Activated CD4-positive, alpha-beta T cell treated with anti-CD3 and anti-CD28 coated beads, Interleukin-2, amount 50 U/mL, for 24 hours (primary cell): ENCODE measurements around the gene RBM17.
"Not testable (repeated sequence)": the region's sequence is repeated elsewhere in the genome, so short reads cannot be mapped to it uniquely, and the experiment has no call there.

ENCODE experiments used
- DNase-seq, 2 donors: peaks; one replicate each; pipeline ENCODE4 v3.0.0-alpha.2; 2020; ENCODE audit warnings: low read depth in 1 of 2, low spot score in 1 of 2

Gene RBM17, protein sequence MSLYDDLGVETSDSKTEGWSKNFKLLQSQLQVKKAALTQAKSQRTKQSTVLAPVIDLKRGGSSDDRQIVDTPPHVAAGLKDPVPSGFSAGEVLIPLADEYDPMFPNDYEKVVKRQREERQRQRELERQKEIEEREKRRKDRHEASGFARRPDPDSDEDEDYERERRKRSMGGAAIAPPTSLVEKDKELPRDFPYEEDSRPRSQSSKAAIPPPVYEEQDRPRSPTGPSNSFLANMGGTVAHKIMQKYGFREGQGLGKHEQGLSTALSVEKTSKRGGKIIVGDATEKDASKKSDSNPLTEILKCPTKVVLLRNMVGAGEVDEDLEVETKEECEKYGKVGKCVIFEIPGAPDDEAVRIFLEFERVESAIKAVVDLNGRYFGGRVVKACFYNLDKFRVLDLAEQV

DNA sequence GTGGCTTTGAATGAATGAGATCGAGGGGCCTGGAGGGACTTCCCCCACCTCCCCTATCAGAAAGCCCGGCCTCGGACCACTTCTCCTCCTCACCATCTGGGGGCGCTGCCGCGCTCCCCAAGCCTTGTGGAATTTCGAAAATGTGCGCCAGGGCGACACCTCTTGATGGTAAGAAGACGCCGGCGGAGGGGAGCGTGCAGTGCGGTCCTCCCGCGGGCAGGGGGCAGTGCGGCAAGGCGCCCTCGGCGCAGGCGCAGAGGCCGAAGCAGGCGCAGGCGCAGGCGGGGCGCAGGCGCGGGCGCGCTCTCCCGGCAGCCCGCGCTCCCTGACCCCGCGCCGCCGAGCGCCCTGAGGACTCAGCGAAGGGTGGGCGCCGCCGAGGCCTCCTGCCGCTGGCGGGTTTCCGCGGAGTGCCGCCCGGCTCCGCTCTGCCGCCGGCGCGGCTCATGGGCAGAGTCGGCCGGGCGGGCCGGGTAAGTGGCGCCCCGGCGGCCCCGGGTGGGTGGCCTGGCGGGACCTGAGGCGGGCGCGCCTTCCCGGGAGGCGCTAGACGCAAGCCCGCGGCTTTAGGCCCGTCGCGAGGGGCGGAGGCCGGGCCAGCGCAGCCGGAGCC lies at the start of gene RBM17:
TSS of gene RBM17 (plus strand) at position 314 of the 613 bp plus-strand sequence. CDS start 8,032 bp downstream, outside the sequence.
- peak; percentile 97 to 99 for DNase-seq

DNA sequence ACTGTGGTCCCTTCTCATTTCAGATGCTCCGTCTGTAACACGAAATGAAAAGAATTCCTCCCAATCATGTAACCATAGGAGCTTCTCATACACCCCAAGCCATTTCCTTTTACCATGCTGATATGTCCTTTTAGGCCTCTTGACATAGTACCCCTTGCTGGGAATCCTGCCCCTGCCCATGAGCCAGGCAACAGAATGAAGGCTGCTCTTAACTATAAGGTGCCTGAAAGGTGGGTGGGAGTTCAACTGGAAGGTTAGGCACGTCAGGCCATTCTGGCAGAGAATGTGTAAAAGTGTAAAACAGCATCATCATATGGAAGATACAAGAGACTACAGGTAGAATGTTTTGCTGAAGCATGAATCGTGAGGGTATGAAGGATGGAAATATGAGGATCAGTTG lies 49.1 kb upstream of the RBM17 start:
- DNase-seq, result no peak

DNA sequence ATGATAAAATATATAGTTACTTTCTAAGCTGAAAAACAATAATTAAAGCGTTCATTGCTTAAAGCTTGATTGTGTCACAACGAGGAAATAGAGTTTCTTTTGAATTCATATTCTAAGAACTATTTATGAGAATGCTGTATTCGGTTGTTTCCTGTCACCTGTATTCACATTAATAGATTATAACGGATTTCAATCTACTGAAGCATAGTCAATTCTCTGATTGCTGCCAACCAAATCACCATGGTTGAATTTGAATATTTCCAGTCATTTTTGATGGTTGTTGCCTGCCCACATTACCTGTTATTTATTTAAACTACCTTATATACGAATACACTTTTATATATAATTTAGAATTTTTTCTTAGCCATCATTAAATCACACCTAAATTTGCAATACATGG lies 48.6 kb upstream of the RBM17 start:
- DNase-seq, result no peak

DNA sequence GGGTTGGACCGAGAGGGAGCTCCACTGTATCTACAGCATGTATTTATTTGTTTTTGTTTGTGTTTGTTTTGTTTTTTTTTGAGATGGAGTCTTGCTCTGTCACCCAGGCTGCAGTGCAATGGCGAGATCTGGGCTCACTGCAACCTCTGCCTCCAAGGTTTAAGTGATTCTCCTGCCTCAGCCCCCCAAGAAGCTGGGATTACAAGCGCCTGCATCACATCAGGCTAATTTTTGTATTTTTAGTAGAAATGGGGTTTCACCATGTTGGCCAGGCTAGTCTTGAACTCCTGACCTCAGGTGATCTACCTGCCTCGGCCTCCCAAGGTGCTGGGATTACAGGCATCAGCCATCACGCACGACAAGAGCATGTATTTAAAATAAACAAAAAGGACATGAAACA lies 45.5 kb upstream of the RBM17 start:
- DNase-seq, result not testable (repeated sequence)

DNA sequence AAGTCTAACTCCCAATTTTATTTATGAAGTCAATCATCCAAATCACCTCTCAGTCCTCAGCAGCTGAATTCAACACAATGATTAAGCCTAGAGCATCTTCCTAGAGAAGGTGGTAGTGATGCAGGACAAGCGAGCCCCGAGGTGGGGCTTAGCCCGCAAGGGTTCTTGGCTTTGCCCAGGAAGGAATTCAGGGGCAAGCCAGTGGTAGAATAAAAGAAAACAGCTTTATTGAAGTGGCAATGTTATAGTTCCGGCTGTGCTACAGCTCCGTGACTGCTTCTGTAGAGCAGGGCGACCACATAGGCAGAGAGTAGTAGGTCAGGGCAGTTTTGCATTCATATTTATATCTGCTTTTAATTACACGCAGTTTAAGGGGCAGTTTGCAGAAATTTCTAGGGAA lies 44.8 kb upstream of the RBM17 start:
- no peak for DNase-seq

DNA sequence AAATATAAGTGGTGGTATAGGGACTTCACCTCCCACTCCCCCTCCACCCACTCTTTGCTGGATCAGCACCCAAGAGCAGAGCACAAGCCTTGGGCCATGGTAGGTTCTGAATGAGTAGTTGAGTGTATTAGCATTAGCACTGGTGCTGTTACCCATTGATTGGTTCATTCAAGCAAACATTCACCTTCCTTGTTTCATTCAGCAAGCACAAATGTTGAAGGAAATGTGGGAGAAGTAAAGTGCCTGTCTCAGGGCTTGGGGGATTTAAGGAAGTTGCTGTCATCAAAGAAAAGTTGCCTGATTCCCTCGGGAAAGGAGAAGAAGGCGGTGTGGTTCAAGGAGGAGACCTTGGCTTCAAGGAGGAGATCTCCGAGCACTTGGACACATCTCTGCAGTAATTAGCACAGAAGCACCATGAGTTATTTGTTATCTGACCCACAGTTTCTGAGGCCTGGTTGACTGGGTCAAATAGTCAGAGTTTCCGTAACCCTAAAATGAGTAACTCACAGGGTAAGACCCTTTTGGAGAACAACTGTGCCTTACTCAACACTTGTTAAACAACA lies 44.0 kb upstream of the RBM17 start:
- no peak for DNase-seq

DNA sequence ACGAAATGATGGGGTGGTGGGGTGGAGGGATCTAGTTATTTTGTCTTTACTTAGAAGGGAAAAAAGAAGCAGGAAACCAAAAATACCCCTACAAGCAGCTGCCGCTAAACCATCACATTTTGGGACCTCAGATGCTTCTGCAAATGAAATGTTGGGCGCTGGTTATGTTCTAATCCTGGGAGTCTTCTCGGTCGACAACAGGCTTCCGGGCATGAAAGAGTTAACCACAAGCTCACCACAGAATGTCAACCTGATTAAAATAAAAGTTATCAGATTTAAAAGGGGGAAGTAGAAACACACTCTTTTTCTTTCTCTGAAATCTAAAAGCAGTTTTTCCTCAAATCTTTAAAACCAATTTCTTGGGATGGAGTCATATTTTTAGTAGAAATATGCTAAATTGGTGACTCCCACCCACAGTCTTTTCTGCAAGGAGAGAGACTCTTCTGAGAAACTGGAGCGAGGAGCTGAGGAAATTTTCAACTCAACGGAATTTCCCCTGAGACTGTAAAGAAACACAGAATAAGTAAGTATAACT lies 43.5 kb upstream of the RBM17 start:
- DNase-seq, result no peak

DNA sequence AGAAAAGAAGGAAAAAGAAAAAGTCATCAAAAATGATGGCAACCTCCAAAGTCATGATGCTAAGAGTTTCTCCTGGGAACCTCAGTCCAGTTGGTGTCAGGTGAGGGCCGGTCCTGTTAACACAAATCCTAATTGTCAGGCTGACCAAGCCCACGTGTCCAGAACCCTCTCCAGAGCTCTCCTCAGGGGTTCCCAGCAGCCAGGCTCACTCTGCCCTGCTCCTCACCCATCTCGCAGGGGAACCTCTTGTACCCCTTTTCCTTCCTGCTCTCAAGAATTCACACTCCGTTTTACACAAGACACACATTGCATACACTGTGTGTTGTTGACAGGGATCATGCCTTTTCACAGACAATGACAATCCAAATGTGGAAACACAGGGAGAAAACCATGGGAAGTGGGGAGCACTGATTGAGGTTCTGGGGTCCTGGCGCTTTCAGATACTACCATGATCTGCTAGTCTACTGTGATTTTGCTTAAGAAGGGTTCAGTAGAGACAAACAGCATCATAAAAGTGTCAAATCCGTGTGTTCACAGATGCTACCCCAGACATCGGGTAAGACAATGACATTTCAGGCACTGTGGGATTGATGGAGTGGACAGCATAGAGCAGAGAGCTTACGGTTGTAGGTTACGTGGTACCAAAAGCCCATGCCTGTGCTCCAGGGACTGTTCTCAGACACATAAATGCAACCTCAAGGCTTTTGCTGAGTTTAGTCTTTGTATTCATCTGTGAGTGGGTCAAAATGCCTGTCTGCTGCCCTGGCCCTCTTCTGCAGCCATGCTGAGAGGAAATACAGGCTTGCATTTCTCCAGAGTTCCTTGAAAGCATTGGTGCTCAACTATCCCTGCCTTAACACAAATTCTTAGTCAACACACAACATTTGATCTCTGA lies 42.7 kb upstream of the RBM17 start:
- no peak for DNase-seq

DNA sequence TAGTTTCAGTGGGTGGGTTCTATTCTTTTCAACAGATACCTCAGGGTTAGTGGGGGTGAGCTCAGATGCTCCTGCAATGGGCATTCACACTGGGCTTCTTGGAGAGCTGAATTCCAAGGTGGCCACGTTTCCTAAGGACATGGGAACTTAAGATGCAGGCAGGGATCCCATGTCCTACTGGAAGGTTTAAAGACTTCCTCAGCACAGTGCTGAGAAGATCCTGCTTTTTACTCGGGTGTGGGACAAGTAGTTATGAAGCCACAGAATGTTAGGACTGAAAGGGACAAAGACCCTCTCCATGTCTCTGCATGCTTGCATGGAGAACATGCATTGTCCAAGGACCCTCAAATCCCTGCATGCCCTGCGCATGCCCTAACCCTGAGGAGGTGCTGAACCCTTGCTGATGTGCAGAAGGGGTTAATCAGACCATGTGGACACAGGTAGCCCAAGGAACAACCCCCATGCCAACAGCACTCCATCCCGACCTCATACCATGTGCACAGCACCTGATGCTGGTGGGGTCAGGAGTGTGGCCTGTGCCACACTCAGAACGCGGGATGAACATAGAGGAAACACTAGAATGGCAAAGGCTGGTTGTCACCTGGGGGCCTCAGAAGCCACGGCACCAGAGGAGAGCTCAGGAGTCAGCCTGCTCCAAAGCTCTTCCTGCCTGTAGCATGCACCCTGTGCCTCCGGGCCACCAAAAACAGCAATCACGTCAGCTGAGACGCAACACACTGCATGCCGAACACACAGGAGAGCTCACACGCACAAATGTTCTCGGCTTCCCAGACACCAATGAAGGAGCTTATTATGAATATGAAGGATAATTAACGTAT lies 41.8 kb upstream of the RBM17 start:
- DNase-seq, result no peak

DNA sequence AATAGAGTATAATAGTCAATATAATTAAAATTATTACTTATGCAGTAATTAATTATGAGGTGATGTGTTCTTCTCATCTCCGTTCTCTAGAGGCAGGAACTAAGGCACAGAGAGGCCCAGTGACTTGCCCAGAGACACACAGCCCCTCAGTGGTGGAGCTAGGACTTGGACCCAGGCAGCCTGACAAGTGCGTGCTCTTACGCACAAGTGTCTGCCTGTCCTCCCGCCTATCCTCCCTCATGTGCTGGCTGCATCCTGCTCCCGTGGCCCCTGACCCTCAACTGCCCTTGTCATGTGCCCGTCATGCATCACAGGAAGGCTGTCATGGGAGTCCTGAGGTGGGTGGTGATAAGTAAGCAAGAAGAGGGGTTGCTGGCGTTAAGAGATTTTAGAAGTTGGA lies 41.0 kb upstream of the RBM17 start:
- no peak for DNase-seq

DNA sequence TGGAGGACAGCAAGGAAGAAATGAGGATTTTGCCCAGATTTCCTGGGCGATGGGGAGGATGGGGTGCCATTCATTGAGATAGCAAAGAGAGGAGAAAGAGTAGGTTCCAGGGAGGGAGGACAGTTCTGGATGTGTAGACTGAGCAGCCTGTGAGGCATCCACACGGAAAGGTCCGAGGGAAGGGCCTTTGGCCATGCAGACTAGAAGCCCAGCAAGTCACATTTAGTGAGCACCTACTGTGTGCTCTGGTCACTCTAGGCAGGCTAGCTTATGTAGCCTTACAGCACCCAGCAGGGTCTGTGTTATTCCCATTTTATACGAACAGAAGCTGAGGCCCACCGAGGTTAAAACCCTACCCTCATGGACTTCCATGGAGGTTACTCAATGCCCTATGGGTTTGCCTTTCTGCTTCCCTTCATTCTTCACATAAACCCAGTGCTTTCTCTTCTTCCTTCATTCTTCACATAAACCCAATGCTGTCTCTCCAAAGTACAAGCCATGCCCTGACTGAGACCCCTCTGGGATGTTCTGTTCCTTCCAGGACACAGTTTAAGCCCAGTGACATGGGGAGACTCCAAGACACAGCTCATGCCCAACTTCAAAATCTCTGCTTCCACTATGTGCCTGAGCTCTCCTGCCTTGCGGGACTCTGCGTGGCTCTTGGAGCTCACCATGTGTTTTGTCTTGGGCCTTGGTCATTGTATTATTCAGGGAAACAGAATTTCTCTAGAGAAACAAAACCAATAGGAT lies 40.4 kb upstream of the RBM17 start:
- no peak for DNase-seq

DNA sequence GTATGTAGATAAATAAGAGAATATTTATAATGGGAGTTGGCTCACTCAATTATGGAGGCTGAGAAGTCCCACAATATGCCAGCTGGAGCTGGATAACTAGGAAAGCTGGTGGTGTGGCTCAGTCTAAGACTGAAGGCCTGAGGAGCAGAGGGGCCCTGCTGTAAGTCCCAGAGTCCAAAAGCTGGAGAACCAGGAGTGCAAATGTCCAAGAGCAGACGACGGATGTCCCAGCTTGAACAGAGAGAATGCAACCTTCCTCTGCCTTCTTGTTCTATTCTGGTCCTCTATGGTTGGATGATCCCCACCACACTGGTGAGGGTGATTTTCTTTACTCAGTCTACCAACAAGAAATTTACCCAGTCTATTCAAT lies 39.8 kb upstream of the RBM17 start:
- no peak for DNase-seq

DNA sequence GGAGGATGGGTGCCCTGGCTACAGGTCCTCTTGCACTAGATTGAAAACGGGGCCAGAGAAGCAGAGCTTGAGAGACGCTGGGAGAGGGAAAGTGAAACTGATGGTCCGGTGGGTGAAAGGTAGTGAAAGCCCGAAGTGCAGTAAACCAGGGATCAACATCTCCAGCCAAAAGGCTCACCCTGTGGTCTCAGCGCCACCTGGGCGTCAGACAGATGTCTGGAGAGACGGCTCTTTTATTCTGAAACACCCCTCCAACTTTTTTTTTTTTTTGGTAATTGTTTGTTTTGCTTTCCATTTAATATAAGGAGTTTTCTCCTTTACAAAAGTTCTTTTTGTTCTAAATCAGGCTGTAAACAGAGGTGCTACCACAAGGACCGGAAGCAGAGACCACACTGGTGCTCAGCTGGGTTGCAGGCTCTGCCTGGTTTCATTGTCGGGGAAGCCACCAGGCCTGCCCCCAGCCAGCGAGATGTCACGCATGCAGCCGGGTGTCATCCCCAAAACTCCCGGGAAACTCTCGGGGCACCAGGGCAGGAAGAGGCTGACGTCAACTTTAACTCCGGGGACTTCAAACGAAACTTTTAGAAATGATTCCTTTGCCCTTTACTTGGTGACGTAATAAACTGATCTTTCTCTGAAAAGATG lies 37.9 kb upstream of the RBM17 start:
- DNase-seq, result peak; percentile 68 to 95

DNA sequence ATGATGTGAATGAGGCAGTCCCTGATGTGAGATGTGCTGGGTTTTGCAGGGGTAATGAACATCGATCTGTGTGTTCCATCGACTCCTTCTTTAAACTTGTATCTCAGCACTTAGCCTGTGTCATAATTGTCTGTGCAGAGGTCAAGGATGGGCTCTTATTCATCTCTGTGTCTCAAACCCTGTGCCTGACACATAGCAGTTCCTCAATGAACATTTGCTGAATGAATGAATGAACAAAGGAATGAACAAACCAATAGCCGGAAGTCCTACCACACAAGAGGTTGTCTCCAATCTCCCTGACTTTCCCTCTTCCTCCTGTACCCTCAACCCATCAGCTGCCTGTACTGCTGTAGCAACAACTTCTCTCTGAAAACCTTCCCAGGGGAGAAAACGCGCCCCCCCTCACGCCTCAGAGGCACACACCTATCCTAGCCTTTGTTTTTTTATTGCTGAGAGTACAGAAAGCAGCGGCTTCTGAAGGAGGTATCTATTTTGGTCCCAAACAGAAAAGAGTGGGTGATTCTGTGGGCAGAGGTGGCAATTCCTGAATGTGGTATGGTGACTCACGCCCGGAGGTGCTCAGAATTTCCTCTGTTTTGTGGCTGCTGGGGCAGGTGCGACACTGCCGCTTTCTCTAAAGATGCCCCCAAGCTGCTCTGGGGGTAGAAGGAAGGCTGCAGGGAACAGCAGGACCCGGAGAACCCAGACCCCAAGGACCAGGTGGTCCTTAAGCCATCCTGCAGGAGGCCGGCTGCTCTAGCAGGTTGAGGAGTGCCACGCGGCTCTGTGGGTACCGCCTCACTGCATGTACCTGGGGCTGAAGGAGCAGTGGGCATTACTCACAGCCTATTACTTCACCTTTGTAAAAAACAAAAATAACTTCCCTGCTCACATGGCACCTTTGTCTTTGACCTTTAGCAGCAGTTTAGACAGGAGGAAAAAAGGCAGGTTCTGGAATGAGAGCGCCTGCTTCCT lies 36.3 kb upstream of the RBM17 start:
- peak; percentile 73 to 87 for DNase-seq

DNA sequence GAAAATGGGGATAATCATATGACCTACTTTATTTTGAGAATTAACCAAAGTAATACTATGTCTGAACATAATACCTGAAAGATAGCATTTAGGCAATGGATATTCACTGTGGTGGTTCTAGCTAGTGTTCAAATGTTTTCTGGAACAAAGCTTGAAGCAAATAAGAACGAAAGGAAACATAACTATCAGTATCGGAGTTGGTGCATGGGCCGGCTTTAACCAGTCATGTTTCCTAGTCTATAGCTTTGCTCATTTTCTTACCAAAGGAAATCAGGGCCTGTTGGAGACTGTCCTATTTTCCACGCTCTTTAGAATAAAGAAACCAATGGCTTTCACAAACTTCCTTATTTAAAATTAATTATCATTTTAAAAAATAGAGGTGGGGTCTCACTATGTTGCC lies 35.5 kb upstream of the RBM17 start:
- no peak for DNase-seq

DNA sequence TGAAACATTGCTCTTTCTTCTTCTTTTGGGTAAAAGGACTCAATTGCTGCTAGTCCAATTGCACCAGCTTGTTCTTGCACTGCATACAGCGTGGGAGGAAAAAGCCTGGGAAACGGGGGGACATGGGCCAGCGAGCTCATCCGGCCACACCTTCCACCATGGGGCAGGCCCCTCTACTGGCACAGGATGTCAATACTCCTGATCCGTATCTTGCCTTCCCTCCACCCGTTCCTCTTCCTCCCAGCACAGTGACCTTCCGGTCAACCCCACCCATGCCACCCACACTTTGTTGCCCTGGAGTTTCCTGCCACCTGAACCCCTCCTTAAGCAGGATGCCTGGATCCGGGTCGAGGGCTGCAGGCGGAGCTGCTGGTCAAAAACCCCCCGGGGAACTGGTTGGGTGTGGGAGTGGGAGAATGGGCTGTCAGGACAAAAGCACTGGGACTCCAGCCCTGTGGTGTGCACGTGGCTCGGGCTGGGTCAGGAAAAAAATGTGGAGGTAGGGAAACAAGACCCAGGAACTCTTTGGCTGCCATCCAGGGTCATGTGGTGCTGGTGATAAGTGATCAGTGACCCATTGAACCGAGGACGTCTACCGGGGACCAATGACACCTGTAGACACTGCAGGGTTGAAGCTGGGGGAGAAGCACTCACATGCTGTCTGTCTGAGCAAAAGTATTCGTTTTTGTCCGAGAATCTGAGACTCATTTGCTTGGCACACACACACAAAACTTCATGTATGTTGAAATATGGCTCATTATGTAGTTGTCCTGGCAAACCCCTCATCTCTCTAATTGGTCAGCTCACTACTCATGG lies 34.8 kb upstream of the RBM17 start:
- DNase-seq, result no peak

DNA sequence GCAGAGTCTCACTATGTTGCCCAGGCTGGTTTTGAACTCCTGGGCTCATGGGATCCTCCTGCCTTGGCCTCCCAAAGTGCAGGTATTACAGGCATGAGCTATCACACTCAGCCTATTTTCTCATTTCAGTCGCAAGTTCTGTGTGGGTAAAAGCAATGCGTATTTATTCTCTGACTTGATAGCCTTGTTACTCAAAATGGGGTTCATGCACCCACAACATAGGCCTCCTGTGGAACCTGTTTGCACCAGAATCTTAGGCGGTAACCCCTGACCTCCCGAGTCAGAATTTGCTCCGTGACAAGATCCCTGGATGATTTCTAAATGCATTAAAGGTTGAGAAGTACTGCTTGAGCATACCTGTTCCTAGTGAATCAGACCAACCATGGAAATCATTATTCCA lies 34.0 kb upstream of the RBM17 start:
- no peak for DNase-seq
